Subcutaneous preadipocyte (primary cell): ENCODE data around the gene GCGR. TPM values are rescaled to one million over a fixed set of nuclear protein-coding genes. Genes with fewer than 3 reads are reported as not detected.

ENCODE experiments used
- total RNA-seq: library from RNA; depleted of rRNA; stranded (reverse); fragments of >200 nt; gene quantifications from 2 replicates; pipeline ENCODE4 v1.2.3, GENCODE V29; 2012

The GCGR gene
- not detected in 2 replicates for total RNA-seq

DNA sequence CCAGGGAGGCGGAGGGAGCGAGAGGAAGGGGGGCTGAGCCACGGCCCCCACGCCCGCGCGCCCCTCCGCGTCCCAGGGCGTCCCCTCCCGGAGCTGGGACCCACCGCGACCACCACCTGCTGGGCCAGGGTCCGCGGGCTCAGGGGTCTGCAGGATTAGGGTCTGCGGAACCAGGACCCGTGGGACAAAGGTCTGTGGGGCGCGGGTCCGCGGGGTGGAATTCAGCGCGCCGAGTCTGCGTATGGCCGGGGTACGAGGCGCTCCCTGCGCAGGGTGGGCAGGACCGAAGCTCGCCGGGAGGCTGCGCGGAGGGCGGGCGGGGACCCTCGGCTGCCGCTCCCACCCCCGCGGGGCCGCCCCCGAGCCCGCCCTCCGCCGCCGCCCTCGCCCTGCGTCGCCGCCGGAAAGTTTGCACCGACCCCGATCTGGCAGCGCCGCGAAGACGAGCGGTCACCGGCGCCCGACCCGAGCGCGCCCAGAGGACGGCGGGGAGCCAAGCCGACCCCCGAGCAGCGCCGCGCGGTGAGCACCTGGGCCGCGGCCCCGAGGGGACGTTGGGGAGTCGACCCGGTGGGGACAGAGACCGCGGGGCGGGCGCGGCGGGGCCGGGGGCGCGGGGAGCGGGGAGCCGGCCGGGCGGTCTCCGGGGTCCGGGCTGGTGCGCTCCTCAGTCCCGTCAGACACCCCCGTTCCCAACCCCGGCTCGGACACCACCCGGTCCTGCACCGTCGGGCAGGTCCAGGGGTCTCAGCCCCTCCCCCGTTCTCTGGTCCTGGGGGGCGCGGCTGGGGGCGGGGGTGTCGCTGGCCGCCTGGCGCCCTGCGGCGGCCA is at the start of gene GCGR:
Gene GCGR (plus strand): TSS at position 423 of the 831 bp plus-strand sequence. CDS start 4,869 bp downstream, outside the sequence.

DNA sequence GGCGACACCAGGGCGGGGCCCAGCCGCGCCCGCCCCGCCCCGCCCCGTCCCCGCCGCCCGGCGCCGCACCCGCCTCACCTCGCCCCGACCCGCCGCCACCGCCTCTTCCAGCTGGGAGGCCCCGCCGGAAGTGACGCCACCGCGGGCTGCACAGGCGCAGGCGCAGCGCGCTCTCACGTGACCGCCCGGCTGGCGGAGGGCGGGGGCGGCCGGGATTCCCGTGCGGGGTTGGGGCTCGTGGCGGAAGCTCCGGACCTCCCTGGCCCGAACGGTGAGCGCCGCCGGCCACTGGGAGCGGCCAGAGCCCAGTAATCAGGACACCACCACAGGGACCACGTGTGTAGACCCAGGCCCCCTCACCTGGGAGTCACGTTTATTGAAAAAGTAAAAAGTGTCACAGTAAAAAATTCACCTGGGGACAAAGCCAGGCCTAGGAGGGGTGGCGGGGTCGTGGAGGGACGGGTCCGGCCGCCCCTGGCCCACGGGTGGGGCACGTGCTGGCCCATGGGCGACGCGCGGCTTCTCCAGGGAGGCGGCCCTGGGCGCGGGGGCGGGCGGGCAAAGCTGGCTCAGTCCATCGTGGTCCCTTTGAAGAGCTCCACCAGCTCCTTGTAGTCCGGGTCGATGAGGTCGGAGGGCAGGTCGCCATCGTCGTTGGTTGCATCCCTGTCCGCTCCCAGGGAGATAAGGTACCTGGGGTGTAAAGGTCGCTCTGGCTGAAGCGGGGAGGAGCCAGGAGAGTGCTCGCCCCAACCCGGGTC is 29.4 kb downstream of the GCGR start, which contains the start of gene MCRIP1:
Gene MCRIP1 (minus strand): TSS at position 132 of the 761 bp plus-strand sequence. CDS start 8,785 bp downstream, outside the sequence.

DNA sequence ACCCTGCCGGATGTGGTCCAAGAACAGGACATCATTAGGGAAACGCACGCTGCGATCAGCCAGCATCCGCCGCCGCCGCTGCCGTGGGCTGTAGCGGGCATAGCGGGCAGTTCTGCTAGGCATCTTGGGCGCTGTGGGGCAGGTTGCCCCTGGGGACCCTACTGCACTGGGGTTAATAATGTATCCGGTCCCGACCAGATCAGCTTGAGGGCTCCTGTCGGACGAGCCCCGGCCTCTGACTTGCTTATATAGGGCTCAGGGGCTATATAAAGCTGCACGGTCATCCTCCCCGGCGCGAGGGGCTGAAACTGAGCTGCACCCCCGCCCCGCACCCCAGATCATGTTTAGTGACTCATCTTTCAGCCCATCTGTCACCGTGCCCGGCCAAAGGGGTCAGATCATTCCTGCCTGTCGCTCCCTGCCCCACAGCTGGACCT is 30.9 kb downstream of the GCGR start, which contains the start of gene PPP1R27:
Gene PPP1R27 (minus strand): TSS at position 220 of the 437 bp plus-strand sequence. CDS start 97 bp downstream, at position 123.

DNA sequence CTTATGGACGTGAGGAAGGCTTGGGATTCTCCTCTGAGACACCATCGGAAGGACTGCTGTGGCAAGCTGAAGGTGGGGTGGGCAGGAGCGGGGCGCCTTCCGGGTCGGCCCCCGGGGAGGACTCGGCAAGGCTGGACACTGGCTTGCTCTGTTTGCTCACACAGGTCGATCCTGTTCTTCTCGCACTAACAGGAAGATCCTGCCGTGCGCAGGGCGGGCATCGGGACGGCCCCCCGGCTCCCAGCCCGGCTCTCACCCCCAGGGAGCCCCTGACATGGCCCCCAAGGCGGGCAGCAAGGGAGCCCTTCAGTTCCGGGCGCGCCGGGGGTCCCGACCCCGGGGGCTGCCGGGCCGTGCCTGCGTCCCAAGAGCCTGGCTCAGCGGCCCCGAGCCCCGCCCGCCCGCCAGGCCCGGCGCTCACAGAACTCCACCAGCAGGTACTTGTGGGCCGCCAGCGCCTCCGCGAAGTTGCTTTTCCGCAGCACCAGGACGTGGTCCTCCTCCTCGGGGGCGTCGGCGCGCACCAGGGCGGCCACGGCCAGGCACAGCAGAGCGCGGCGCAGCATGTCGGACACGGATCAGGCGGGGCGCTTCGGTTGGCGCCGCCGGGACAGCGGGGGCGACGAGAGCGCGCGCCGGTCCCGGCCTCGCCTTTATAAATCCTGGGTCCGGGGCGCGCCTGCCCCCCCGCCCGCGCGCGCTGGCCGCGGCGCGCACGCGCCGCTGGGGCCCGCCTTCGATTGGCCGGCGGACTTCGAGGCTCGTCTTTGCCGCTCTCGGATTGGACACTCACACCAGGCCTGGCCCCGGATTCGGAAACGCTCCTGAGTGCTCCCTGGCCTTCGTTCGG is 56.2 kb downstream of the GCGR start, which contains the start of gene P4HB:
Gene P4HB (minus strand): TSS at position 630 of the 850 bp plus-strand sequence. CDS start 64 bp downstream, at position 566.

Other genes with a start within 250 kb of the GCGR start
- 73.1 and 88.4 TPM in 2 replicates for gene NPLOC4, start 167.0 kb upstream of the GCGR start, total RNA-seq
- 1.4 and 1.8 TPM in 2 replicates for gene TSPAN10, start 167.0 kb upstream of the GCGR start, total RNA-seq
- gene PDE6G, start 147.6 kb upstream of the GCGR start, total RNA-seq = not detected in 2 replicates
- 29.7 and 30.5 TPM in 2 replicates for gene OXLD1, start 137.5 kb upstream of the GCGR start, total RNA-seq
- 5.9 and 13.9 TPM in 2 replicates for gene CCDC137, start 137.4 kb upstream of the GCGR start, total RNA-seq
- 19.1 and 26.8 TPM in 2 replicates for gene ARL16, start 120.4 kb upstream of the GCGR start, total RNA-seq
- 107 and 119 TPM in 2 replicates for gene HGS, start 120.1 kb upstream of the GCGR start, total RNA-seq
- 18.0 and 23.1 TPM in 2 replicates for gene MRPL12, start 100.8 kb upstream of the GCGR start, total RNA-seq
- gene SLC25A10, start 91.9 kb upstream of the GCGR start, total RNA-seq = 18.4 and 24.0 TPM in 2 replicates
- 63.1 and 87.8 TPM in 2 replicates for gene MCRIP1, start 29.1 kb downstream of the GCGR start, total RNA-seq
- not detected in 2 replicates for gene PPP1R27, start 30.9 kb downstream of the GCGR start, total RNA-seq
- 794 and 796 TPM in 2 replicates for gene P4HB, start 56.4 kb downstream of the GCGR start, total RNA-seq
- gene ARHGDIA, start 67.2 kb downstream of the GCGR start, total RNA-seq = 158 and 179 TPM in 2 replicates
- gene ALYREF, start 87.4 kb downstream of the GCGR start, total RNA-seq = 145 and 149 TPM in 2 replicates
- 110 and 193 TPM in 2 replicates for gene ANAPC11, start 87.6 kb downstream of the GCGR start, total RNA-seq
- gene NPB, start 98.1 kb downstream of the GCGR start, total RNA-seq = under 0.01 TPM in 2 replicates
- 51.1 and 75.5 TPM in 2 replicates for gene PCYT2, start 107.2 kb downstream of the GCGR start, total RNA-seq
- 17.6 and 22.1 TPM in 2 replicates for gene SIRT7, start 114.0 kb downstream of the GCGR start, total RNA-seq
- gene MAFG, start 123.6 kb downstream of the GCGR start, total RNA-seq = 10.3 and 13.9 TPM in 2 replicates
- 33.8 and 43.7 TPM in 2 replicates for gene PYCR1, start 133.2 kb downstream of the GCGR start, total RNA-seq
- gene MYADML2, start 143.1 kb downstream of the GCGR start, total RNA-seq = not detected in 2 replicates
- not detected in 2 replicates for gene NOTUM, start 157.0 kb downstream of the GCGR start, total RNA-seq
- gene ASPSCR1, start 173.5 kb downstream of the GCGR start, total RNA-seq = 23.1 and 25.8 TPM in 2 replicates
- 43.0 and 46.9 TPM in 2 replicates for gene CENPX, start 218.7 kb downstream of the GCGR start, total RNA-seq
- 16.2 and 16.9 TPM in 2 replicates for gene LRRC45, start 219.2 kb downstream of the GCGR start, total RNA-seq
- 7.8 and 16.2 TPM in 2 replicates for gene RAC3, start 227.5 kb downstream of the GCGR start, total RNA-seq
- 47.7 and 62.1 TPM in 2 replicates for gene DCXR, start 233.5 kb downstream of the GCGR start, total RNA-seq
- 29.8 and 38.5 TPM in 2 replicates for gene RFNG, start 247.7 kb downstream of the GCGR start, total RNA-seq
- gene GPS1, start 247.7 kb downstream of the GCGR start, total RNA-seq = 105 and 113 TPM in 2 replicates